GM19035 (cell line): ENCODE measurements around the gene SEC11A.
A peak's percentile ranks its signal among the peaks of the same experiment; 100 is the strongest.

Experiments
- ATAC-seq: cut with Tn5 transposase; IDR thresholded peaks from one replicate; pipeline ENCODE4 v1.9.1; 2021; ENCODE audit not compliant: unreplicated experiment

Gene SEC11A

DNA sequence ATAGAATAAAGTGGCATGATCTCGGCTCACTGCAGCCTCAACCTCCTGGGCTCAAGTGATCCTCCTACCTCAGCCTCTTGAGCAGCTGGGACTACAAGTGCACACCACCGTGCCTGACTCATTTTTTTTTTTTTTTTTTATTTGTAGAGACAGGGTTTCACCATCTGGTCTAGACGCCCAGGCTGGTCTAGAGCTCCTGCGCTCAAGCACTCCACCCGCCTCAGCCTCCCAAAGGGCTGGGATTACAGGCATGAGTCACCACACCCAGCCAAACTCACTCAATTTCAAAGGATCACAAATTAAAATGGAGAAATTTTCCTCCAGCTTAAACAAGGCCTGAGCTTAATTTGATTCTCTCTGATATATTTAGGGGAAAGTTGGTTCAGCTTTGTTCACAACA, 30.6 kb downstream of the SEC11A start:
- ATAC-seq = no peak

DNA sequence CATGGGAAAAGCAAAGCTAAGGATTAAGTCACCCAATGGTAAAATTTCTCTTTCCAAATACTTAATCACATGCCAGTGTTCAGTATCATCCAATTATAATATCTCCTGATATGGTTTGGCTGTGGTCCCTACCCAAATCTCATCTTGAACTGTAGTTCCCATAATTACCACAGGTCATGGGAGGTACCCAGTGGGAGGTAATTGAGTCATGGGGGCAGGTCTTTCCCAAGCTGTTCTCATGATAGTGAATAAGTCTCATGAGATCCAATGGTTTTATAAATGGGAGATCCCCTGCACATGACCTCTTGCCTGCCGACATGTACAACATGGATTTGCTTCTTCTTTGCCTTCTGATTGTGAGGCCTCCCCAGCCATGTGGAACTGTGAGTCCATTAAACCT, 31.8 kb downstream of the SEC11A start:
- ATAC-seq = no peak

DNA sequence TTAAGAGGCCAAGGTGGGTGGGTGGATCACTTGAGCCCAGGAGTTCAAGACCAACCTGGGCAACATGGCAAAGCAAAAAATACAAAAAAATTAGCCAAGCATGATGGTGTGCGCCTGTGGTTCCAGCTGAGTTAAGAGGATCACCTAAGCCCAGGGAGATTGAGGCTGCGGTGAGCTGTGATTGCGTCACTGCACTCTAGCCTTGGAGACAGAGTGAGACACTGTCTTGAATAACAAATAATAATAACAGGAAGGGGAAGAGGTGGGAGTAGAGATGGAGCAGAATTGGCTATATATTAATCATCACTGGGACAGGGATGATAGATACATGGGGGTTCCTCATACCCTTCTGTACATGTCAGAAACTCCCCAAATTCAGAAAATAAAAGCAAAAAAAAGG, 34.1 kb downstream of the SEC11A start:
- ATAC-seq = no peak

DNA sequence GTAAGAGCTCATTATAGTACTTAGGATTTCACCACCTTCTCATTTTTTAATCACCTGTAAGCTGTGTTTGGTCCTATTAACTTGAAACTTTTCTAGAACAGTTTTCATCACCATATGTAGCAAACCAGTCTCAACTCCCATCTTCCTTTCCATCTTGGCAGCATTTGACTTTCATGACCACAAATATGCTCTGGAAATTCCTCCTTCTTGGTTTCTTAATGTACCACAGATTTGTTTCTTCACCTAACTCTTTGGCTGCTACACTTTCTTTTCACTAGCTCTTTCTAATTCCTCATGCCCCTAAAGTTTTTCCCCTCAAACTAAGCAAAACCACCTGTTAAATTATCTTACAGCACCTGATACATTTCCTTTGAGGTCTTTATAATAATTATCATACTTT, 44.7 kb downstream of the SEC11A start:
- ATAC-seq = no peak

DNA sequence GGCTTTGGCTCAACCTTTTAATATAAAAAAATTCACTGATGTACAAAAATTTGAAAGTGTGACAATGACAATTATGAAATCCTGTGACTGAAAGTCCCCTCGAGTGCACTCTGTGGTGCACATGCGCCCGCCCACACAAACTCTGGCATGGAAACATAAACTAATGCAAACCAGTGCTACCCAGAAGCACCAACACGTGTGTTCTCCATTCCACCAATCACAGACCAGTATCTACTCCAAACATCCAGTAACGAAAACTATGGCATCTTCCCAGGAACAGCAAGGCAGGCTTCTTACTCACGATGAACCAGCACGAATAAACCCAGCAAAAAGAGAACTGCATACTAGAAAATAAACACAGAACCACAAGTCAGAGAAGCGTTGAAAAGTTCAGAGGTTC, 46.2 kb downstream of the SEC11A start:
- no peak for ATAC-seq

DNA sequence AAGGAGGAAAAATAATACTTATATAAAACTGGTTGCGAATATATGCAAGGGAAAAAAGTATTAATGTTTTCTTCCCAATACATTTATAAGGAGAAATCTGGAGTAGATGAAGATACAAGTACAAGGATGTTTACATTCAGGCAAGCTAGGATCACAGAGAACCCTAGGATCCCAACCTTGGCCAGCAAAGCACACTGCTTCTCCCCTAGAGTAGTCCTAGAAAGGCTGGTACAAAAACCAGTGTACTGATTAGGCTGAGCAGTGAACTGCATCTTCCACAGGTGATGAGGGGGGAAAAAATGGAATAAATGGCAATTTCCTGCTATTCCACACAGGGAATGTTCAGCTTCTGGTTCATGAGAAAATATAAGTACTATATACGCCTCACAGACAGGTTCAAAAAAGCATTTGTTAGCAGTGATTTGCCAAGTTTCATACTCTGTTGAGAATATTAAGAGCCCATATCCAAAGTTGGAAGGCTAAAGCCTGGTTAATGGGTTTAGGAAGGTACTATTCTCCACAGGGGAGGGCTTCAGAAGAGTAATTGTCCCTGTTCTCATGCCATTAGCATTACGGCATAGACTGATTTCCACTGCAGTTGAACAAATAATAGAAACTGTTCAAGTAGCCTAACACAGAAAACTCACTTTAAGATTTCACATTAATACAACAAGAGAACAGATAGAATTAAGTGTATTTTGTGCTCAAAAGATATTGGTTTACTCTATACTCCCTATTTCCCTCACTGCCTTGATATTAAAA, 47.5 kb downstream of the SEC11A start:
- no peak for ATAC-seq

DNA sequence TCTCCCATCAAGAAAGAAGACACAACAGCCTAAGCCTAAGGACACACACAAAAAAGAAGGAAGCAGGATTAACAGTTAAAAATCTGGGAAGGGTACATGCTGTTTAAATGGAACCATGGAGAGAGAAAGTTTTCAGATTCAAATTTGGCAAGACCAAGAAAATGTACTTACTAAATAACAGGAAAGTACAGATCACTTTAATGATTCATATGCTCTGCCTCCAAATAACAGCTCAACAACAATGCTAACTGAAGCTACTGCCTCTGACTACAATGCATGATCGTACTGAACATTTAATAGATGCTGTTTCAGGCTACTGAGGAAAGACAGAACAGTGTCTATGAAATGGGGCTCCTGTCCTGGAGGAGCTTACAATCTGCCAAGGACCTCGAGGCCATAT, 49.6 kb downstream of the SEC11A start:
- no peak for ATAC-seq

DNA sequence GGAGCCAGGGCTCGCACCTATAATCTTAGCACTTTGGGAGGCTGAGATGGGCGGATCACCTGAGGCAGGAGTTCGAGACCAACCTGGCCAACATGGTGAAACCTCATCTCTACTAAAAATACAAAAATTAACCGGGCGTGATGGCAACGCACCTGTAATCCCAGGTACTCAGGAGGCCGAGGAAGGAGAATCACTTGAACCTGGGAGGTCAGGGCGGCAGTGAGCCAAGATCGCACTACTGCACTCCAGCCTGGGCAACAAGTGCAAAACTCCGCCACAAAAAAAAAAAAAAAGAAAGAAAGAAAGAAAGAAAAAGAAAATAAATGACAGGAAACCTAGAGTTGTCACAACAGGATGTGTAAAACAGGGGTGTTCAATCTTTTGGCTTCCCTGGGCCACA, 54.9 kb downstream of the SEC11A start:
- no peak for ATAC-seq

DNA sequence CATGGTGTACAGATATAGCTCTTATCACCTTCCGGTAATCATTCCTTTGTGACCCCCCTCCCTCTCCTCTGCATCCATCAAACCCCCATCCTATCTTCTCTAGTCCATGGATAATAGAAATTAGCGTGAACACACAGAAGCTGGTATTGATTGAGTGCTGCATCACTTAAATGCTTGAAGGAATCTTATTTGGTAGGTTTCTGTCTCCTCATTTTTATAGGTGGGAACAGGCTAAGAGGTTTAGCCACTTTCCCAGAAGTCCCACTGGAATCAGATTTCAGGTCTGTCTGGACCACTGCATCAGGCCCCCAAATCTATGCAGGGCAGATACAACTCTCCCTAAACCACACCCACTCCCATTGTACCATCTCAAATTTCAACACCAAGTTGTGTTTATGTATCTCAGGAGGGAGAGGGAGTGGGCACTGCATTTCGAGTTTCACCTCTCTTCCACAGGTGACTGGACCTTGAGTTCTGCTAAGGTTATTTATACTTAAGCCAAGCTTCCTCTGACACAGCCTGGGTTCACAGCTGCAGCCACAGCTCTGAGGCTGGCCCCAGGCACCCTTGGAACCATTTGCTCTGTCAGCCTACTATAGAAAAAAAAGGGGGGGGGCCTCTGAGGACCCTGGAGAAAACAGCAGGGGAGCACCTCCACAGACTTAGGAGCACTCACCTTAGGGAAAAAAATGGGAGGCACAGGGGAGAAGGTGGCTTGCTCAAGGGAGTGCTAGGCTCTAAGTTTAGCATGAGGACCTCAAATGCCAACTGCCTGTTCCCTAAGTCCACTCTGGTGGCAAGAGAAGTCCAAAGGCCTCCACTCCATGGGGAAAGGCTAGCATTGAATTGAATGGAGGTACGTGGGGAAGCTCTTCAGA, 55.8 kb downstream of the SEC11A start:
- no peak for ATAC-seq

DNA sequence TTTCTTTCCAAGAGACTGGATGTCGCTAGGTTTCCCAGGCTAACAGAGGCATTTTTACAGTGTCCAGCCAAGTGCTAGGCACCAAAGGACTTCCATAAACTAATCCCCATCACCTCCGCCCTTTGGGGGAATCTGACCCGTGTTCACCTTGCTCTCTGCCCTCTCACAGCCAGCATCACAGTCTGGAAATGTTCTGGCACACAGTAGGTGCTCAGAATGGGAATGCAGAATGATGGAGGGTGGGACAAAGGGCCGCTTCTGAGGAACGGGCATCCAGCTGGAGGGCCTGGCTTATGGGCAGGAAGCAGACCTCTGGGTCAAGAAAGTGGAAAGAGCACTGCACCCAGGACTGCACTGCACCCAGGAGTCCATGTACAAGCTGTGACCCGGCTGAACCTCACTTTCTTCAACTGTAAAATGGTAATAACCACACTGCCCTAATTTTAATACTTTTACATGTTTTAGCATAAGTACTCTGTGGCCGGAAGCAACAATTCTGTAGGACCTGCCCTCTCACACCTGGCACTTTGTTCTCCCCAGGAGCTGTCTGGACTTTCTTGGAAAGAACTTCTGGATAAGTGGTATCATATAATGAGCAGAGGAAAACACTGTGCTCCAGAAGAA, 57.0 kb downstream of the SEC11A start:
- ATAC-seq = no peak

DNA sequence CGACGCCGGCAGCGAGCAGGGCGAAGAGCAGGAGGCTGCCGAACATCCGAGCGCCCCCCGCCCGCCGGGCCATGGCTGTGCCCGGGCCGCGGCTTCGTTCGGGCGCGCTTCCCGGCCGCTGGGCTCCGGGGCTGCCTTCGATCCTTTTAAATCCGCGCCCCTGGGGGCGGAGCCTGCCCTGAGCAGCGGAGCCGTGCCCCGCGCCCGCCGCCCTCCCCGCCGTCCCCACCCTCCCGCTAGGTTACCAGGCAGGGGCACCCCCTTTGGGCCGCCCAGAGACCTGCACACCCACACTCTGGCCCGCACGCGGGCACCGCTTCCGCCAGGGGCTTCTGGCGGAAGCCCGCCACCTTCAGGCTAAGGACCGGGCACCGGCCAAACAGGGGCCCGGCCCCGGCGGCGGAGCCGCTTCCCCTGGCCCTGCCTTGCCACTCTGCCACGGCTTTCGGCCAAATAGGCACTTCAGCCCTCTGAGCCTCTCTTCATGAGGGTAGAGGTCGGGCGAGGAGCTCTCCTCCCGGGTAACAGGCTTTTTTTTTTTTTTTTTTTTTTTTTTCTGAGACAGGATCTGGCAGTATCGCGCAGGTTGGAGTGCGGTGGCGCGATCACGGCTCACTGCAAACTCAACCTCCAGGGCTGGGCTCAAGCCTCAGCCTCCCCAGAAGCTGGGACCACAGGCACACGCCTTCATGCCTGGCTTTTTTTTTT, 57.7 kb downstream of the SEC11A start, which contains the start of gene NMB:
Gene NMB, minus strand, starts transcription at position 120 of the 708 bp plus-strand sequence. Its CDS starts 47 bp downstream, at position 73.
- peak; percentile 52 for ATAC-seq

DNA sequence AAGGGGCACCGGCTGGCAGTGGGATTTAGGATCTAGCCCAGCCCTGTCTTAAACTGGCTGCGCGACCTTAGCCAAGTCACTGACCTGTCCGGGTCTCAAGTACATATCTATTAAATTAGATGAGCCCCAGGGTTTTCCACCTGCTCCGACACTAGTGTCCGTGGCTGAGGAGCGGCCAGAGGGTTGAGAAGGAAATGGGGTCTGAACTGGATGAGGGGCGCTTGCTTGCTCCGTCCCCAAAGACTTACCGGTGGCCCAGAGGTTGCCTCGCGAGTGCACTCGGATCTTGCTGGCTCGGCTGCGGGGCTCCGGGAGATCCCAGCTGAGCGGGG, 58.2 kb downstream of the SEC11A start:
- ATAC-seq = no peak

DNA sequence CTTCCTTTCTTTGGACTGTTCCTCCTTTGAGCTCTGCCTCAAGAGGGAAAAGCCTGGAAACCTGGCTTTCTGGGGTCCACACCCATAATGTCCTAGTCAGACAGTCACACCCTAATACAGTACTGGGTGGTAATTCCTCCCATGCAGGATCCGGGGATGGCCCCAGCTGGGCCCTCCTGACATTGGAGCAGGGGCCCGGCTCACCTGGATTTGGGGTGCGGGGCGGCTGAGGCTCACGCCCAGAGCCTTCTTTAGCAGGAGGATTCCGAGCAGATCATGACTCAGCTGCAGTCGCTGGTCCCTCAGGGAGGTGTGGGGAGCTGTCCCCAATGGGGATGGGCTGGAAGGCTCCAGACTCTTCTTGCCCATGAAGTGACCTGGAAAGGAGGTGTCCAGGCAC, 59.0 kb downstream of the SEC11A start:
- ATAC-seq = no peak

DNA sequence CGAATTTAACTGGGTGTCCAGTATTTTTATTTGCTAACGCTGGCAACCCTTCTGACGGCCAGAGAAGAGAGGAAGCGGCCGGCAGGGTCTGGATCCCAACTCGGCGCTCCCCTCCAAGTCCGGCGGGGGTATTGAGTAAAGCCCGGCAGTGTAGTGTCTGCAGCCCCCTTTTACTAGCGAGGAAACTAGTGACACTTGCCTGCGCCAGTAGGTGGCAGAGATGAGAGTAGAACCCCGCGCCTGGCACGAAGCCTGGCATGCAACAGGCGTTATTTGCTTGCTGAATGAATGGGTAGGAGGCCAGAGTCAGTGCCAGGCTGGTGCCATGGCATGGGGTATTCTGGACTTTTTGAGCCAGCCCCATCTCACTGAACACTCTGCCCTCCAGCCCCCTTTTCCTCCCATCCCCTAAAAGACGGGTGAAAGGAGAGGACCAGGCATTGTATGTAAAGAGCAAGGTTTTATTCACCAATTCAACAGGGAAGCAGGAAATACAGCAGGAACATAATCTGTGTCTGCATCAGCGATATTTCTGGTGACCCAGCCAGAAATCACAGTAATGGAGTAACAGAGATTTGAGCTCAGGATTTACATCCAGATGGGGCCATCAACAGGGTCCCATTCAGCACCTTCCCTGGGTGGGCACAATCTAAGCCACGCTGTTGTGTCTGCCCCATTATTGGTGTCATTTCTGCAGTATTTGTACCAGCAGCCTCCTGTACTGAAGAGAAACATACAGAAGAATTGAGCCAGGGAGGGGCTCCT, 61.1 kb downstream of the SEC11A start:
- ATAC-seq = no peak

DNA sequence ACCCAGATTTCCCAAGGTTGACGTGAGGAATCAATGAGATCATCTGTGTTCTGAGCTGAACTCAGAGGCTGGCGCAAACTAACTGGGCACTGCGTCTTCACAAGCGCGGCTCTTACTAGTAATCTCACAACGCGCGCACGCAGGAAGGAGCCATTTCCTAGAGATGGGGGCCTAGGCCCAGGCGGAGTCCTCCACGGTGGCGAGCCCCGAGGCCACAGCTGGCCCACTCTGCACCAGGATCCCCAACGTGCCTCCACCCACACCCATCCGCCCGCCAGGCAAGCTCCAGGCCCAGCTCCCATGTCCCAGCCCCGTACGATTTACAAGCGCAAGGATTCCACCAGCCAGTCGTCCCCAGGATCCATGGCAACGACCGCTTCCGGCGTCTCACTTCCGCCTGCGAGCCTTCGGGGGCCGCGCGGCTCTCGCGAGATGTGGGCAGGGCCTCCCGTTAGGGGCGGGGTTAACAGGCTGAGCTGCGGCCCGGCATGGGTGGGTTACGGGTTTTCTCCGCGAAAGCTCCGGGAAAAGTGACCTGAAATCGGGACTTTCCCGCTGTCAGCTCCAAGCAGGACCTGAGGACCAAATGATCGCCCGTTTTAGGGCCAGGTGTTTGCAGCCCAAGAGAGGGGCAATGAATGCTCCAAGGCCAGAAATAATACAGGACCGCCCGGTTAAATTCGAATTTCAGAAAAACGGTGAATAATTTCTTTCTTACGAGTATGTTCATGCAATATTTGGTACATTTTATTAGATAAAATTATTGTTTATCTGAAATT, 61.8 kb downstream of the SEC11A start, which contains the start of gene WDR73:
Gene WDR73, minus strand, starts transcription at position 374 of the 779 bp plus-strand sequence. Its CDS starts 9 bp downstream, at position 365.
- ATAC-seq = peak; percentile 80

DNA sequence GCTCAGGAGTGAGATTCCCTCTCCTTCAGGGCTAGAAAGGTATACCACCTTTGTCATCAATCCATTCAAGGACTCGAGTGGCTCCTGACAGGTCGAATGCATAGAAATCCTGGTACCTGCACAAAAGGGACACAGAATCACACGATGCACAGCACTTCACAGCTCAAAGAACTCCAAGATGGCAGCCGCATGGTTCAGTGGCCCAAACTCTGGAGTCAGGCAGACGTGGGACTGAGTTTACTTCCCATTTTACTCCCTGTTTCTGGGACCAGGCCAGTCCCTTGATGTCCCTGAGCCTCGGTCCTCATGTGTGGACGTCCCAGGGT, 62.4 kb downstream of the SEC11A start:
- ATAC-seq = no peak

DNA sequence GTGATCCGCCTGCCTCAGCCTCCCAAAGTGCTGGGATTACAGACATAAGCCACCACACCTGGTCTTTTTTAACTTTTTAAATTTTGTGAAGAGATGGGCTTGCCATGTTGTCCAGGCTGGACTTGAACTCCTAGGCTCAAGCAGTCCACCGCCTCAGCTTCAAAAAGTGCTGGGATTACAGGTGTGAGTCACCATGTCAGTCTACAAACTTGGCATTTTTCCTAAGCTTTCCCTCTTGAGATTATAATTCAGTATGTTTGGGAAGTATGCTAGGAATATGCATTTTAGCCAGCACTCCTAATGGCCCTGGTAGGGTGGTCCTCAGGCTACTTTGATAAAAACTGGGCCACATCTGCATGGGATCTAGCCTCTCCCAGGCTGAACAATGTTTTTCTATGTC, 66.2 kb downstream of the SEC11A start:
- ATAC-seq = no peak

DNA sequence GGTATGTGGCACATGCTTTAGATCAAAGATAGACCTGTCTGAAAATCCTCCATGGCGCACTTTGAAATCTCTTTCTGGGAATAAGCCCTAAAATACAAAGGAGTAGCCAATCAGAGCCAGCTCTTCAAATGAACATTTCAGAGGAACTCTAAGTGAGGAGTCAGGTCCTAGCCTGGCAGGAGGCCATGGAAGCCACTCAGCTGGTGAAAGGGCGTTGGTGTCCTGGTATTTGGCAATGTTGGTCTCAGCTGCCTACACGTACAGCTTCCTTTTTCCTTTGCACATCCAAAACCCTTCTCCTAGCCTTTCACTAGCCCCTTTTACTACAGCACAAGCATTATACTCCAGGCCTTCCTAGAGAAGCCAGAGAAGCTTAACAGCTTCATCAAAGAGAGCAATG, 67.4 kb downstream of the SEC11A start:
- ATAC-seq = no peak

DNA sequence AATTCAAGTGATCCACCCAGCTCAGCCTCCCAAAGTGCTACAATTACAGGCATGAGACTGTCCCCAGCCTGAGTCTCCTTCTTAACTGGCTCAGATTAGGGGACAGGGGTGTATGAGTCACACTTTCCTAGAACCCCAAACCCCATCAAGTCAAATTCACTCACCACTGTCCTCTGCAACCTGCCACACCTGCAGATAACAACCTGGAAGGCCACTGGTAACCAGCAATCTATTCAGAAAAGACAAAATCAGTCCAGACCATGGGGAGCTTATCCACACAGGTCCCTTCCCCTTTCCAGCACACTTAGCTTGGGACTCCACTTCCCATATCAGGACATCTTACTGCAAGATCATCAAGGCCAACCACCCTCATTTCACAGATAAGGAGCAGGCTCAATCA, 68.2 kb downstream of the SEC11A start:
- ATAC-seq = no peak

DNA sequence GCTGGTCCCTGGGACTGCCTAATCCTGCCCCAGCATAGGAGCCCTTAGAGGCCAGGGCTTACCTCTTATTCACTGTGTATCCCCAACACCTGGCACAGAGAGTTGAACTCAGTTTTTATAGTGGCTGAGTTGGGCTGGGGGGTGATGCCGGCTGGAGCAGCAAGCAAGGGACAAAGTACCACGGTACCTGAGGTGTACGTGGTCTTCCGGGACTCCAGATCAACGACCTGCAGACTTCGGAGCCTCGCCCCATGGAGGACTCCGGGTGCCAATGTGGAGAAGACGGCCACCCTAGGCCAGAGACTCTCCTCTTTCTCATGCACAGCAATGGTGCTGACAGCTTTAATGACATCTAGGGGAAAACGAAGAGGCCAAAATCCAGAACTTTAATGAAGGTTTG, 69.9 kb downstream of the SEC11A start:
- no peak for ATAC-seq
